Activated naive CD4-positive, alpha-beta T cell treated with anti-CD3 and anti-CD28 coated beads, Interleukin-2, amount 50 U/mL, for 72 hours (primary cell): ENCODE data around the gene EIF4H. TPM values are rescaled to one million over a fixed set of nuclear protein-coding genes. Genes with fewer than 3 reads are reported as not detected.
A peak's percentile ranks its signal among the peaks of the same experiment; 100 is the strongest.
"Not testable (repeated sequence)": the region's sequence is repeated elsewhere in the genome, so short reads cannot be mapped to it uniquely, and the experiment has no call there.

ENCODE experiments used
- ATAC-seq, 2 donors: fragments of 150-1000 bp; cut with Tn5 transposase; 2 replicates each; pipeline ENCODE4 v1.10.0; 2021; ENCODE audit warnings: mild to moderate bottlenecking in 2 of 2, moderate library complexity in 2 of 2
- DNase-seq, 2 donors: peaks; one replicate each; pipeline ENCODE4 v3.0.0; 2021 to 2022; ENCODE audit warnings: low spot score in 2 of 2
- H3K27ac Mint-ChIP-seq, 2 donors: one replicate each; pipeline ENCODE4 v1.8.0; 2022; ENCODE audit warnings: mild to moderate bottlenecking in 2 of 2, mixed read lengths in 2 of 2
- H3K36me3 Mint-ChIP-seq, 2 donors: one replicate each; pipeline ENCODE4 v1.8.0; 2022; ENCODE audit warnings: mixed read lengths in 2 of 2
- H3K9me3 Mint-ChIP-seq, 2 donors: one replicate each; pipeline ENCODE4 v1.8.0; 2022; ENCODE audit warnings: mixed read lengths in 2 of 2
- total RNA-seq, 2 donors: library from RNA; stranded (reverse); gene quantifications; one replicate each; pipeline ENCODE4 v1.2.3, GENCODE V29; 2022

EIF4H gene
- total RNA-seq, 2 donors from 2014 or later: 255 to 470 TPM

- Mint-ChIP-seq H3K27ac (no peak overlapping the region), H3K36me3 (no peaks in the 10 kb centered on the region), H3K9me3 (no peaks in the 10 kb centered on the region)
- ATAC-seq: no peak
- no peak for DNase-seq
Observed at GRCh38 chr7:74165867-74166593, 8.1 kb upstream of the EIF4H start.

- H3K9me3 Mint-ChIP-seq, DNase-seq, H3K36me3 Mint-ChIP-seq, ATAC-seq, H3K27ac Mint-ChIP-seq: not testable (repeated sequence)
Observed at GRCh38 chr7:74167324-74167723, 6.8 kb upstream of the EIF4H start.

GRCh38 chr7:74173074-74173473, 1.1 kb upstream of the EIF4H start:
- Mint-ChIP-seq H3K36me3 (peaks cover 18 to 25% of the 10 kb centered on the region in 2 donors), H3K9me3 (no peaks in the 10 kb centered on the region), H3K27ac (peak overlapping the region; percentile 93 to 96)
- DNase-seq (no peak), ATAC-seq (no peak)

DNA sequence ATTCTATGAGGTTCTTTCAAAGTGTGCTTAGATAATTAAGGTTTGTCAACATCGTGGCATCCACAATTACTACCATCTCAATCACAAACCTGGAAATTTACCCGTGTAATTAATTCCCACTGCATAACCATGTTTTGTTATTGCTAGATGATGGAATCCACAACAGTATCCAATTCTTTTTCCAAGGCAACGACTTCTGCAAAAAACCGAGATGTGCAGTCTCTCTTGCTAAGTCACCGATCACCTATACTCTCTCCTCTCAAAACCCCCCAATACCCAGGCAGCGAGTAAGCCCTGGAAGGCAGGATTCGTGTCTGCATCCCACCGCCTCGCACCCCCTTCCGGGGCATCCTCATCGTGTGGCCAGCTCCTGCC, 678 bp upstream of the EIF4H start:
- Mint-ChIP-seq H3K27ac (peak overlapping the region; percentile 93 to 96), H3K36me3 (peaks cover 18 to 26% of the 10 kb centered on the region in 2 donors), H3K9me3 (no peaks in the 10 kb centered on the region)
- DNase-seq (no peak), ATAC-seq (no peak)

DNA sequence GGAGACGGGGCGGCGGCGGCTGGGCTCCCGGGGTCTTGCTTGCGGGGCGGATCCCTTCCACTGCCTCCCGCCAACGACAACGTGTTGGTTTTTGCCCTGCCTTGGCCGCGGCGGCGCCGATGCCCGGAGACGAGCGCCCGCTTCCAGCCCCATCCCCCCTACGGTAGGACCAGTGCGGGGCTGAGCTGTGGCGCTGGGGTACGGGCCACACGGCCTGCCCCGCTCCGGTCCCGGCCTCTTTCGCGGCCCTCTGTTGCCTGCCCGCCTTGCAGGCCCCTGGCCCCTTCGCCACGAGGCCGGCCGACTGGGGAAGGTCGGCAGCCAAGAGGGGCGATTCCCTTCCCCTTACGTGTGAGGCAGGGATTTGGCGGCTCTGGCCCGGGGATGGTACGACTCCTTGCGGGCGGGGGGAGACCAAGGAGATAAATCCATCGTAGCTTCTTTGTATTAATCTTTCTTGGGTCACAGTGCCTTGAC, 488 bp downstream of the EIF4H start:
- H3K36me3 Mint-ChIP-seq: peaks cover 18 to 33% of the 10 kb centered on the region in 2 donors
- DNase-seq (peak; percentile 46 to 63), ATAC-seq (peak; percentile 45 to 50)
- H3K27ac Mint-ChIP-seq: peak overlapping the region; percentile 96 to 98
- H3K9me3 Mint-ChIP-seq: no peaks in the 10 kb centered on the region

GRCh38 chr7:74175340-74175739, 1.2 kb downstream of the EIF4H start:
- H3K36me3 Mint-ChIP-seq: peaks cover 18 to 33% of the 10 kb centered on the region in 2 donors
- peak overlapping the region; percentile 96 to 98 for H3K27ac Mint-ChIP-seq
- ATAC-seq: no peak
- DNase-seq: no peak
- no peaks in the 10 kb centered on the region for H3K9me3 Mint-ChIP-seq

GRCh38 chr7:74176555-74176954, 2.4 kb downstream of the EIF4H start:
- no peak for ATAC-seq
- peaks cover 18 to 38% of the 10 kb centered on the region in 2 donors for H3K36me3 Mint-ChIP-seq
- H3K9me3 Mint-ChIP-seq: no peaks in the 10 kb centered on the region
- H3K27ac Mint-ChIP-seq: peak overlapping the region; percentile 82 to 98
- DNase-seq: no peak

DNA sequence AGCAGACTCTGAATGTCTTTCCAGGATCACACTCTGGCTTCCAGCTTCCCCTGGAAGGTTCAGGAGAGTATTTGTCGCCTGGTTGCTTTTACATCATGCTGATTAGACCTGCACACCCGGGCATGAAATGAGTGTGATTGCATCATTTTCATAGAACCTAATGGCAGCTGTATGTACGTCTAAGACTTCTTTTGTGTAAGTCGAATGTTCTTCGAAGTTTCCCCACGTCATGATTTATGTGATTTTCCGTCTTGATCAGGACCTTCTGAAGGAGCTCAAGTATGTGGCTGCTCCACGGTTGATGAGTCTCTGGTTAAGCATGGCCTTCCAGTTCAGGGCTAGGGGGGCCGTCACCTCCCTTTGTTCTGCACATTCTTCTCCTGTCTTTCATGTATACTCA, 4.5 kb downstream of the EIF4H start:
- H3K27ac Mint-ChIP-seq: peak overlapping the region; percentile 63 to 82
- peaks cover 18 to 48% of the 10 kb centered on the region in 2 donors for H3K36me3 Mint-ChIP-seq
- DNase-seq (no peak), ATAC-seq (no peak)
- H3K9me3 Mint-ChIP-seq: no peaks in the 10 kb centered on the region

DNA sequence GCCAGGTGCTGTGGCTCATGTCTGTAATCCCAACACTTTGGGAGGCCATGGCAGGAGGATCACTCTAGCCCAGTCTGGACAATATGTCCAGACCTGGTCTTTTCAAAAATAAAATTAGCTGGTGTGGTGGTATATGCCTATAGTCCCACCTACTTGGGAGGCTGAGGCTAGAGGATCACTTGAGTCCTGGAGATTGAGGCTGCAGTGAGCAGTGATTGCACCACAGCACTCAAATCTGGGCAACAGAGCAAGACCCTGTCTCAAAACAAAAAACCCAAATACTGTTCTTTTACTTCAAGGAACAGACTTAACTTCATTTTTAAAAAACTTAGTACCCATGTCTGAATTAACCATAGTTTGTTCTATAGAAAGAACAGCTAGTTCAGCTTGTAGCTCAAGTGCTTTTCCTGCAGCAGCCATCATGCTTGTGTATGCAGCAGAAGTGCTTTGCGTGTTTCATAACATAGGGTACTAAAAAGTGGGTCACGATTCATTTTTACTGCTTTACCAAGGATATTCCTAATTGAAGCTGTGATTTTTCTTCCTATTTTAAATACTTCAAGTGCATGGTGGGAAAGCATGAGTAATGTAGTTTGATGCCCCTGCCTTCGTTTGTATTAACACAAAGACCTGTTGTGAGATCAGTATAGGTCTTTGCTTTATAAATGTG, 5.9 kb downstream of the EIF4H start:
- peaks cover 15 to 52% of the 10 kb centered on the region in 2 donors for H3K36me3 Mint-ChIP-seq
- H3K9me3 Mint-ChIP-seq: no peaks in the 10 kb centered on the region
- H3K27ac Mint-ChIP-seq: no peak overlapping the region
- ATAC-seq: no peak
- no peak for DNase-seq

DNA sequence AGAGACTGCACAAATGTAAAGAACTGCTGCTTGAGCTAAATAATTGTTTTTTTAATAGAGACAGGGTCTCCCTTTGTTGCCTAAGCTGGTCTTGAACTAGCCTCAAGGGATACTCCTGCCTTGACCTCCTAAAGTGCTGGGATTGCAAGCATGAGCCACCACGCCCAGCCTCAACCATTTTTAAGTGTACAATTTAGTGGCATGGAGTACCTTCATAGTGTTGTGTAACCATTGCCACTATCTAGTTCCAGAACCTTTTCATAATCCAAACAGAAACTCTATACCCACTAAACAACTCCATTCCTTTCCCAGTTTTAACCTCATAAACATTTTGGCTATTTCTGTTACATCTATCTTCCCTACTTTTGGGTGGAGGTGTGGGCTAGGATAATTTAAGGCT, 6.7 kb downstream of the EIF4H start:
- Mint-ChIP-seq H3K27ac (peak overlapping the region in 1 of 2 donors; percentile 51), H3K36me3 (peaks cover 11 to 46% of the 10 kb centered on the region in 2 donors)

DNA sequence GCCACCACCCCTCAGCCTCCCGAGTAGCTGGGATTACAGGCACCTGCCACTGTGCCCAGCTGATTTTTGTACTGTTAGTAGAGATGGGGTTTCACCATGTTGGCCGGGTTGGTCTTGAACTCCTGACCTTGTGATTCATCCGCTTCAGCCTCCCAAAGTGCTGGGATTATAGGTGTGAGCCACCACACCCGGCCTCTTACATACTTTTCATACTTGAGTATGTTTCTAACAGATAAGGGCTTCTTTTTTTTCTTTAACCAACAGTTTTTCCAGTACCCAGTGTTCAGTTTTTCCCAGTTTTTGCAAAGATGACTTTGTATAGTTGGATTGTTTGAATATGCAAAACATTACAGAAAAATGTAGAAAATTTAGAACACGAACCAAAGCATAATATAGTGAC, 7.7 kb downstream of the EIF4H start:
- H3K36me3 Mint-ChIP-seq: peaks cover 6 to 41% of the 10 kb centered on the region in 2 donors
- no peak for ATAC-seq
- H3K9me3 Mint-ChIP-seq: no peaks in the 10 kb centered on the region
- H3K27ac Mint-ChIP-seq: peak overlapping the region in 1 of 2 donors; percentile 74
- no peak for DNase-seq

More for the DNA sequence above, 6.7 kb downstream of the EIF4H start:
- no peaks in the 10 kb centered on the region for H3K9me3 Mint-ChIP-seq
- no peak for ATAC-seq
- no peak for DNase-seq

- DNase-seq (no peak), ATAC-seq (peak in 1 of 2 donors; percentile 3)
- H3K9me3 Mint-ChIP-seq: no peaks in the 10 kb centered on the region
- H3K27ac Mint-ChIP-seq: peak overlapping the region; percentile 6 to 14
- peaks cover 3 to 39% of the 10 kb centered on the region in 2 donors for H3K36me3 Mint-ChIP-seq
Observed at GRCh38 chr7:74182453-74183090, 8.4 kb downstream of the EIF4H start.

DNA sequence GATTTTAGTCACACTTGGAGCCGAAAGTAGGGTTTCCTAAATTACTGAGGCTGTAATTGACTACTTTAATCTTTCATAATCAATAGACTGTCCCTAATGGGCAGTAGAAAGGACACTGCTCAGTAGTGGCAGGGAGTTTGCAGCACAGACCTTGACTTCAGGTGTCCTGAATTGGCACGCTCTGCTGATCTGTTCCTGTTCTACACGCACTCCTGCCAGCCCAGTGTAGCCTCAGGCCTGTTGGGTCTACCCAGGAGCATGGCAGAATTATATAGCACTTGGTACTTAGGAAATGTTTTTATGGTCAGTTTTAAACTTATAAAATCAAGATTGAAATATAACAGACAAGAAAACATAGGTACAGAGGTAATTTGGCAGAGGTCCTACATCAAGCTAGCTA, 9.0 kb downstream of the EIF4H start:
- peak overlapping the region; percentile 14 to 84 for H3K27ac Mint-ChIP-seq
- peak in 1 of 2 donors; percentile 18 for ATAC-seq

GRCh38 chr7:74183653-74184450, 9.7 kb downstream of the EIF4H start:
- H3K9me3 Mint-ChIP-seq: no peaks in the 10 kb centered on the region
- DNase-seq: no peak
- peak overlapping the region; percentile 0 to 84 for H3K27ac Mint-ChIP-seq
- H3K36me3 Mint-ChIP-seq: peaks cover 9 to 42% of the 10 kb centered on the region in 2 donors
- peak; percentile 73 to 91 for ATAC-seq

More for the DNA sequence above, 9.0 kb downstream of the EIF4H start:
- H3K9me3 Mint-ChIP-seq: no peaks in the 10 kb centered on the region
- DNase-seq: no peak
- peaks cover 4 to 39% of the 10 kb centered on the region in 2 donors for H3K36me3 Mint-ChIP-seq

DNA sequence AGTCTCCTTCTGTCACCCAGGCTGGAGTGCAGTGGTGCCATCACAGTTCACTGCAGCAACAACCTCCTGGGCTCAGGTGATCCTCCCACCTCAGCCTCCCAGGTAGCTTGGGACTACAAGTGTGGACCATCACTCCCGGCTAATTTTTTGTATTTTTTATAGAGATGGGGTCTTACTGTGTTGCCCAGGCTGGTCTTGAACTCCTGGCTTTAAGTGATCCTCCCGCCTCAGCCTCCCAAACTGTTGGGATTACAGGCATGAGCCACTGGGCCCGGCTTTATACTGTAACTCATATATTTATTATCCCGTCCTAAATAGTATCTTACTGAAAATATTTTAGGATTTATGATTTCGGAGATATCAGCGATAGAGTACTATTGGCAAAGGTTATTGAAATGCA, 10.9 kb downstream of the EIF4H start:
- ATAC-seq: no peak
- DNase-seq: no peak
- Mint-ChIP-seq H3K9me3 (no peaks in the 10 kb centered on the region), H3K36me3 (peaks cover 9 to 51% of the 10 kb centered on the region in 2 donors), H3K27ac (peak overlapping the region; percentile 0 to 60)

- no peaks in the 10 kb centered on the region for H3K9me3 Mint-ChIP-seq
- DNase-seq: no peak
- H3K36me3 Mint-ChIP-seq: peaks cover 13 to 55% of the 10 kb centered on the region in 2 donors
- no peak for ATAC-seq
- H3K27ac Mint-ChIP-seq: no peak overlapping the region
Observed at GRCh38 chr7:74185636-74186035, 11.5 kb downstream of the EIF4H start.
